Keratinocyte (primary cell): ENCODE results near the gene PSMG2.

Experiments
- EZH2 ChIP-seq: IDR thresholded peaks from one replicate; pipeline ENCODE4 v1.6.1; 2012; ENCODE audit warnings: inconsistent platforms, mild to moderate bottlenecking, low read length, moderate library complexity
- TF ChIP-seq, protein P1 (sequence below), 3 experiments: IDR thresholded peaks in 1 of 3; conservative IDR thresholded peaks in 1 of 3; optimal IDR thresholded peaks in 1 of 3; 2 replicates in 2 of 3; 3 replicates in 1 of 3; pipeline versions ENCODE3 to v1.5.1; 2011; ENCODE audit warnings: low read length in 3 of 3, mild to moderate bottlenecking in 3 of 3, moderate library complexity in 2 of 3, control low read depth in 1 of 3, inconsistent platforms in 1 of 3; ENCODE audit not compliant: insufficient read depth in 2 of 3; ENCODE audit errors: extremely low read depth in 1 of 3

DNA sequence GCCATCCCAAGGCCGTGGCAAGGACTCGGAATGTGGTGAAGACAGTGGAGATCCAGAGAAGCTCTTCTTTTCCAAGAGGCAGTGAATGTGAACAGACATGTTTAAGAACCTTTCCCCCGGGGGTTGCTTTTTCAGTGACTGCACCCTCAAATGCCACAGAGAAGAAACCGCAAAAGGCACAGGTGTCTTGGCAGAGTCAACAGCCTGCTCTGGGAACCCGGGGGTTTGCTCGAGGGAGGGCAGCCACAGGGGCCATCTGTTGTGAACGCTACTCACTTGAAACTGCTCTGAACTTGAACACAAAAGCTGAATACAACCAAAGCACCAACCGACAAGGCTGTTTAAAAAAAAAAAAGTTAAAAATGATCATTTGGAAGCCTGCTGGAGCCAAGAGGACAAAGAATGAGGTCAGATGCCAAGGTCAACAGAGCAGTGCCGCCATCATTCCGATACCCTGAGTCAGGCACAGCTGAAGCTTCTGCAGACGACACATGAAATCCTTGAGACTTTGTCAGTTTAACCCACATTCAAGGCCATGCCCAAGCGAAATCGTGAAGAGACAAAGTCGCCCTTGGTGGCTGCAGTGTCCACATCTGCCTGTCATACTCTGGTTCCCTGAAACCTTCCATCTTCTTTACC, 47.4 kb downstream of the PSMG2 start:
- TF ChIP-seq, protein P1, sequence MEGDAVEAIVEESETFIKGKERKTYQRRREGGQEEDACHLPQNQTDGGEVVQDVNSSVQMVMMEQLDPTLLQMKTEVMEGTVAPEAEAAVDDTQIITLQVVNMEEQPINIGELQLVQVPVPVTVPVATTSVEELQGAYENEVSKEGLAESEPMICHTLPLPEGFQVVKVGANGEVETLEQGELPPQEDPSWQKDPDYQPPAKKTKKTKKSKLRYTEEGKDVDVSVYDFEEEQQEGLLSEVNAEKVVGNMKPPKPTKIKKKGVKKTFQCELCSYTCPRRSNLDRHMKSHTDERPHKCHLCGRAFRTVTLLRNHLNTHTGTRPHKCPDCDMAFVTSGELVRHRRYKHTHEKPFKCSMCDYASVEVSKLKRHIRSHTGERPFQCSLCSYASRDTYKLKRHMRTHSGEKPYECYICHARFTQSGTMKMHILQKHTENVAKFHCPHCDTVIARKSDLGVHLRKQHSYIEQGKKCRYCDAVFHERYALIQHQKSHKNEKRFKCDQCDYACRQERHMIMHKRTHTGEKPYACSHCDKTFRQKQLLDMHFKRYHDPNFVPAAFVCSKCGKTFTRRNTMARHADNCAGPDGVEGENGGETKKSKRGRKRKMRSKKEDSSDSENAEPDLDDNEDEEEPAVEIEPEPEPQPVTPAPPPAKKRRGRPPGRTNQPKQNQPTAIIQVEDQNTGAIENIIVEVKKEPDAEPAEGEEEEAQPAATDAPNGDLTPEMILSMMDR (optimal IDR thresholded peaks at IDR 0.05 in 1 of 3, IDR thresholded peaks at IDR 0.05 in 1 of 3, conservative IDR thresholded peaks at IDR 0.05 in 1 of 3; ENCODE audit: extremely low read depth in 1 of 3, insufficient read depth in 2 of 3, low read length in 3 of 3) = no peak
- no peak for TF ChIP-seq EZH2
